OCI-LY7 (cell line): Measurements from ENCODE around the gene CGB5.
"Not testable (repeated sequence)": the region's sequence is repeated elsewhere in the genome, so short reads cannot be mapped to it uniquely, and the experiment has no call there.

Source experiments
- EZH2phosphoT487 ChIP-seq: fragments of 200-600 bp; sonication (generic); IDR thresholded peaks from 2 replicates; pipeline ENCODE4 v1.6.1; 2018; ENCODE audit warnings: low read depth, borderline replicate concordance, mild to moderate bottlenecking, mixed run types, antibody characterized with exemption, low read length, moderate library complexity, mixed read lengths
- TF ChIP-seq, protein P1 (sequence below): fragments of 200-600 bp; sonication (generic); conservative IDR thresholded peaks from 2 replicates; pipeline ENCODE4 v1.5.1; 2014; ENCODE audit warnings: mild to moderate bottlenecking, antibody characterized with exemption, low read length, moderate library complexity, mixed read lengths

DNA sequence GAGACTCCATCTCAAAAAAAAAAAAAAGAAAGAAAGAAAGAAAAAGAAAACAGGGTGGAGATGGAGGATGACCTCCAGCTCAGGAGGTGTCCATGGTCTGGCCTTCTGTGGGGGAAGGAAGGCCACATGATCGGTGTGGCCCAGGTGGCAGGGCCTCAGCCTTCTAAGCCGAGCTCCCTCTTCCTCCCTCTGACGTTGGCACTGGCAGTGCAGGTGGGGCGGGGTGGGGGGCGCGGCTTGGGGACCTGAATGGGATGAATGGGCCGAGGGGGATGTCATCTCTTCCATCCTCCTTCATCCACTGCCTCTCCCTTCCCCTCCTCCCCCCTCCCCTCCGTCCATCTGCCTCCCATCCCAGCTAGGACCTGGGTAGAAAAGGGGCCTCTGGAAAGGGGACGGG lies 3.9 kb upstream of the CGB5 start:
- TF ChIP-seq, protein P1, sequence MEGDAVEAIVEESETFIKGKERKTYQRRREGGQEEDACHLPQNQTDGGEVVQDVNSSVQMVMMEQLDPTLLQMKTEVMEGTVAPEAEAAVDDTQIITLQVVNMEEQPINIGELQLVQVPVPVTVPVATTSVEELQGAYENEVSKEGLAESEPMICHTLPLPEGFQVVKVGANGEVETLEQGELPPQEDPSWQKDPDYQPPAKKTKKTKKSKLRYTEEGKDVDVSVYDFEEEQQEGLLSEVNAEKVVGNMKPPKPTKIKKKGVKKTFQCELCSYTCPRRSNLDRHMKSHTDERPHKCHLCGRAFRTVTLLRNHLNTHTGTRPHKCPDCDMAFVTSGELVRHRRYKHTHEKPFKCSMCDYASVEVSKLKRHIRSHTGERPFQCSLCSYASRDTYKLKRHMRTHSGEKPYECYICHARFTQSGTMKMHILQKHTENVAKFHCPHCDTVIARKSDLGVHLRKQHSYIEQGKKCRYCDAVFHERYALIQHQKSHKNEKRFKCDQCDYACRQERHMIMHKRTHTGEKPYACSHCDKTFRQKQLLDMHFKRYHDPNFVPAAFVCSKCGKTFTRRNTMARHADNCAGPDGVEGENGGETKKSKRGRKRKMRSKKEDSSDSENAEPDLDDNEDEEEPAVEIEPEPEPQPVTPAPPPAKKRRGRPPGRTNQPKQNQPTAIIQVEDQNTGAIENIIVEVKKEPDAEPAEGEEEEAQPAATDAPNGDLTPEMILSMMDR, result not testable (repeated sequence)
- TF ChIP-seq EZH2phosphoT487, result not testable (repeated sequence)
